Hematopoietic multipotent progenitor cell treated with erythropoietin and hydrocortisone succinate and interleukin-3 and kit ligand, for 8 days (in vitro differentiated cells): ENCODE data around the gene DTX3.
"Not testable (repeated sequence)": the region's sequence is repeated elsewhere in the genome, so short reads cannot be mapped to it uniquely, and the experiment has no call there.

Experiments
- DNase-seq: peaks from one replicate; pipeline ENCODE4 v3.0.0-alpha.2; 2015

DTX3 gene

DNA sequence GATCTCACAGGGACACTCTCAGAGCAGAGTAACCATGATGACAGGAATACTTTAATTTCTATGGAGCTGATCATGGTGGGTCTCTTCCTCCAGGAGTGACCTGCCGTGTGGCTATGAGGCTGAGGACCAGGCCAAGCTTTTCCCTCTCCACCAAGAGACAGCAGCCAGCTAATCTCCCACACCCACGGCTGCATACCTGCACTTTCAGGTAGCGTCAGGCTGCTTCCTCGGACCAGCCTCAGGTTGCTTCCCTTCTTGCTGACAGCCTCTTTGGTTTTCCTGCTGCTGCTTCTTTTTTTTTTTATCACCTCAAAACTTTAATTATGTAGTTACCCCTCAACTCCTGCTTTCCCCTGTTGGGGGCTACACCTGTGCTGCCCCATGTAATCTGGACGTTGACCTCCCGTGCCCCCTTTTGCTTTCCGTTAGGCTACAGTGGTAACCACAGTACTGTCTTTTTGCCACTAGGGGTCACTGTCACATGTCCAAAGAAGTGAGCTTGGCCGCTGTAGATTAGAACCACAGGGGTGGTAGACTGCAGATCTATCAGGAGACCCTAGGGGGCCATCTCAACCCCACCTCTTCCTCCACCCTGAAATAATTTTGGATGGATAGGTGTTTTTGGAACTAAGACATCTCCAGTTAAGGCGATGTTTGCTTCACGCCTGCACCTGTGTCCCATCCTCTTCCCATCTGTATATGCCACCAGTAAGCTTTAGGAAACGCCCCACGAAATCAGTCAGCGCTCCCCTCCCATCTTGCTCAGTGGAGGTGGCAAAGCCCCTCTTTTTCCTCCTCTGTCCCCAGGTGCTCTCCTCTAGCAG lies 21.4 kb upstream of the DTX3 start:
- peak; percentile 87 for DNase-seq

DNA sequence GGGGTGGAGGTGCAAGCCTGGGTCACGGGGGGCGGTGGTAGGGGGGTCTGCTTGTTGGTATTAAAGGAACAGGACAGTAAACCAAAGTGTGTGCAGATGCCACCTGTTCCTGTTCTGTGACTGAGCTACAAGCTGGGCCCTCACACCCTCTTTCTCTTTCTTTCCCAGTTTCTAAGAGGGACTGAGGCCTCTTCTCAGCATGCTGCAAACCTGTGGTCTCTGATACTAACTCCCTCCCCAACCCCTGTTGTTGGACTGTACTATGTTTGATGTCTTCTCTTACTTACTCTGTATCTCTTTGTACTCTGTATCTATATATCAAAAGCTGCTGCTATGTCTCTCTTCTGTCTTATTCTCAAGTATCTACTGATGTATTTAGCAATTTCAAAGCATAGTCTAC lies 20.6 kb upstream of the DTX3 start:
- DNase-seq, result no peak

DNA sequence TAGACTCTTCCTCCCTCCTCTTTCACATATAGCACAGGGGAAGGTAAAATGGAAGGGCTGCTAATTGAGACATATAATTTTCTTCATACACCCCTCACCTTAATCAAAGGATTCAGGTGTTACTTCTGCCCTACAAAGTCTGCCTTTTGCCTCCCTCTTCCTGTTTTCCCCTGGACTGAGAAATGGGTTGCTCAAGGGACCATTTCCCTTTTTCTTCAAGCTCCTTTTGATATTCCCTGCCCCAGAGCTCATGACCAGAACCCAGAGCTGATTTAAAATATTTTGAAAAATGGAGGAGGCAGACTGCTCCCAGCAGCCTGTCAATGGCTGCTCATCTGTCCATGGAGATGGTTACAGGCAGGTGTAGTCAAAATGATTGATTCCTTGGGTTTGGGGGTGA lies 19.9 kb upstream of the DTX3 start:
- DNase-seq, result no peak

DNA sequence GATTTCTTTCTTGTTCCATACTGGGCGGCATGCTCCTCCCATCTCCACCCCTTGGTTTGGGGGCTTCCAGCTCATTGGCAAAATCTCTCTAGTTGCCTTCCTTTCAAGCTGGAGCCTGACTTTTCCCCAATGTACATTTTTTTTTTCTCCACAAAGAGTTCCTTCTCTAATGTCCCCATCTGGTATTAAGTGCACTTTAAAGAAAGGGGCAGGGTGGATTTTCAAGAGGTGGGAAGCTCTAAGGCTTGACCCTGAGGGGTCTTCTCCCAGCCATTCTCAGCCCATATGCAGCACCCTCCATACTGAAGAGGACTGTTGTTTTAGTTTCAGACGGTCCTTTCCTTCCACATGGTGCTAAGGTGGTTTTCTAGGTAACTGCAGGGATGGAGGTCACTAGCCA lies 19.5 kb upstream of the DTX3 start:
- DNase-seq, result no peak

DNA sequence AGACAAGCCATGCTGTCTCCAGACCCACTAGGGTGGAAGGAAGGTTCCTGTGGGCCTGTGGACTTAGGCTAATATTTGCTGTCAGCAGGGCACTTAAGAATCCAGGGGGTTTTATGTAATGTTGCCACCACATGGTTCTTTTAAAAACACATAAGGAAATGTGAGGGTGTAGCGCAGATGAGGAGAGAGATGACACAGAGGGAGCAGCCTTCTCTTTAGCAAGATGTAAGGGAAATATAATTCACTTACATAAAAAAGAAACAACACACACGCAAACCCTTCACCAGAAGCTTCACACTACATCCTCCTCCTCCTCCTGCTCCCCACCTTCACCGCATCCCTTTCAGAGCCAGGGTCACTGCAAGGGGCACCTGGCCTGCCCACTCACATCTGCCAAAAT lies 18.5 kb upstream of the DTX3 start:
- no peak for DNase-seq

DNA sequence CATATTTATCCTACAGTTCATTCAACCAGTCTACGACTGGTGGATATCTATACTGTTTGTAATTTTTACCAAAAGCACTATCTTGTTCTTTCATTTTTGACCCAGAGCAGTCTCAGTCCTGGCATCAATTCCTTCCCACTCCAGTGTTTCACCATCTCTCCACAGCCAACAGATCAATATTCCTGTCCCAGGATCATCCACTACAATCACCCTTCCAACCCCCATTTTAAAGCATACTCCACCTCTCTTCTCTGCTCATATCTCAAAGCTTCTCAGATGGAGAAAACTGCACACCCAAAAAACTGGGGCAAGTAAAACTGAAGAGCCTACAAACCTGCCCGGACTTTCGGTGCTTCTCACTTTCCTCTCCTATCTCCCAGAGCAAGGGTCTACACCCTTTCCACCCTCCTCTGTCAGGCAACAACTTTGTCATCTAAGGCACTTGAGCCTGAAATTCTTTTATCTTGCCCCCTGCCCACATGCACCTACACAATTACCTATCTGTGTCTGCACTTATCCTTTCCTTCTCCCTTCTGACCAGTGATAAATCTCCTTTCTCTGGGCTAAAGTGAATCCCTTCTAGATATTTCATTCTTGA lies 17.7 kb upstream of the DTX3 start:
- no peak for DNase-seq

DNA sequence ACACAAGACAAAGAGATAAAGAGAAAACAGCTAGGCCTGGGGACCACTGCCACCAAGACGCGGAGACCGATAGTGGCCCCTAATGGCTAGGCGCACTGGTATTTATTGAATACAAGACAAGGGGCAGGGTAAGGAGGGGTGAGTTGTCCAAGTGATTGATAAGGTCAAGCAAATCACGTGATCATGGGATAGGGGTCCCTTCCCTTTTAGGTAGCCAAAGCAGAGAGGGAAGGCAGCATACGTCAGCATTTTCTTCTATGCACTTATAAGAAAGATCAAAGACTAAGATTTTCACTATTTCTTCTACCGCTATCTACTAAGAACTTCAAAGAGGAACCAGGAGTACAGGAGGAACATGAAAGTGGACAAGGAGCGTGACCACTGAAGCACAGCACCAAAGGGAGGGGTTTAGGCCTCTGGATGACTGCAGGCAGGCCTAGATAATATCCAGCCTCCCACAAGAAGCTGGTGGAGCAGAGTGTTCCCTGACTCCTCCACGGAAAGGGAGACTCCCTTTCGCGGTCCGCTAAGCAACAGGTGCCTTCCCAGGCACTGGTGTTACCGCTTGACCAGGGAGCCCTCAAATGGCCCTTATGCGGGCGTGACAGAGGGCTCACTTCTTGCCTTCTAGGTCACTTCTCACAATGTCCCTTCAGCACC lies 15.5 kb upstream of the DTX3 start:
- DNase-seq, result not testable (repeated sequence)

DNA sequence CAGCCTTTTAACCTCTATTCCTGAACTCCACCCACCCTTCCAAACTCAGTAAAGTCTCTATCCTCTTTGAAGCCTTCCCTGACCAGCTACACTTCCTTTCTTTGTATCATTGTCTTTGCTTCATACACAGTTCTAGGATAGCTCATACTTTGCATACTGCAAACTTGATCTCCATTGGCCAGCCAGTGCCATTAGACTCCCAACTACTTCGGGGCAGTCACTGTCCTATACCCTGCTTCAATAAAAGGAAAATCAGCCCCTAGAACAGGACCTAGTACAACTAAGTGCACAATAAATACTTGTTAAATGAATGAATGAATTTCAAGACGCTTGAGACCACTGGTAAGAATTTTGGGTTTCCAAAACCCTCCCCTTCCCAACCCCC lies 14.2 kb upstream of the DTX3 start:
- DNase-seq, result no peak

DNA sequence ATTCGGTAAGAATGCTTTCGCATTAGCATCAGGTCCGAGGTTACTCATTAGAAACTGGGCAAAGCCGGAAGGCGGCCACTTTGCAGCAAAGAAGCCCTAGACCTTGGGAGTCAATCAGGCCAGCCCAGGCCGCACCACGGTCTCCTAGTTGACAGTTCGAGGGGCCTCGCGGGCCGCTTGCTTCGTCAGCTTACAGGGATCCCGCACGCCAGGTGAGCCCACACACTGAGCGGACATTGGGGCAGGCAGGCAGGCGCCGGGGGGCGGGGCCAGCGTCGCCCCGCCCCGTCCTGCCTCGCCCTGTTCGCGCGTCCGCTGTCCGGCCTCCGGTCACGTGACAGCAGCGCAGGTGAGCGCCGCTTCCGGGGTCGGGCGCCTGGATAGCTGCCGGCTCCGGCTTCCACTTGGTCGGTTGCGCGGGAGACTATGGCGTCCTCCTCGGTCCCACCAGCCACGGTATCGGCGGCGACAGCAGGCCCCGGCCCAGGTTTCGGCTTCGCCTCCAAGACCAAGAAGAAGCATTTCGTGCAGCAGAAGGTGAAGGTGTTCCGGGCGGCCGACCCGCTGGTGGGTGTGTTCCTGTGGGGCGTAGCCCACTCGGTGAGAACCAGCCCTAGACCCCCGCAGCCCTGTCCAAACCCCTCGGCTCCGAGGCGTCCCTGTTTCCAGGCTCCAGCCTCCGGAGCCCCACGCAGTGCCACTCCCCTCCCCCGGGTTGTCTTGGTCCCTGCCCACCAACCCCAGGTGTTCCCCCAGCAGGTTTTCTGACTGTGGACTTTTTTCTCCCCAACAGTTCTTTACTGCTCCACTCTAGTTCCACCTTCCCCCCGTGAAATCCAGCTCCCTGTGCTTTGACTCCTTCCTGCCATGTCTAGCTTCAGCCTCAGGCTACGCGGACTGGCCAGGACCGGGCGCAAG lies 13.5 kb upstream of the DTX3 start, which contains the start of gene PIP4K2C:
TSS of gene PIP4K2C (plus strand) at position 329 of the 918 bp plus-strand sequence. CDS start at position 427, 98 bp downstream.
- DNase-seq, result peak; percentile 81

DNA sequence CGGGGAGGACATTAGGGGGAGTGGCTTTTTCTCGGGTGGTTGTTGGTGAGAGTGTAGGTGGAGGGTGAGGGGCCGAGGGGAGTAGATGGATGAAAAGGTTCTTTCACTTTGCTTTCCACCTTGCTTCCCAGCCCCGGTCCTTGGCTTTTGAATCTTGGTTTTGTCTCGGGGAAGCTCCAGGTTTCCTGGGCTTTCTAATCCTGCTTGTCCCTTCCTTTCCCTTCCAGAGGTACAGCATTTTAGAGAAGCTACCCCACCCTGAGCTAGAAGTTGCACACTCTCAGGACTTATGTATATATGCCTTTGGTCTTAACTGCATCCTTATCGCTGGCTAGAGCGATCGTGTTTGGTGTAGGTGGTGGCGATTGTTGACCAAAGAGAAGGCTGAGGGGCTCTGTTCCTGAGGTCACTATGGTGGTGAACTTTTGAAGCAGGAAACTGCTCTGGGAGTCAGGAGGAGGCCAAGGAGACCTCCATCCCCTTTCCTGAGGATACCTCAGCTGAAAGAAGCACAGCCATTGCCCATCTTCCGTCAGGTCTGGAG lies 12.8 kb upstream of the DTX3 start:
- DNase-seq, result no peak

DNA sequence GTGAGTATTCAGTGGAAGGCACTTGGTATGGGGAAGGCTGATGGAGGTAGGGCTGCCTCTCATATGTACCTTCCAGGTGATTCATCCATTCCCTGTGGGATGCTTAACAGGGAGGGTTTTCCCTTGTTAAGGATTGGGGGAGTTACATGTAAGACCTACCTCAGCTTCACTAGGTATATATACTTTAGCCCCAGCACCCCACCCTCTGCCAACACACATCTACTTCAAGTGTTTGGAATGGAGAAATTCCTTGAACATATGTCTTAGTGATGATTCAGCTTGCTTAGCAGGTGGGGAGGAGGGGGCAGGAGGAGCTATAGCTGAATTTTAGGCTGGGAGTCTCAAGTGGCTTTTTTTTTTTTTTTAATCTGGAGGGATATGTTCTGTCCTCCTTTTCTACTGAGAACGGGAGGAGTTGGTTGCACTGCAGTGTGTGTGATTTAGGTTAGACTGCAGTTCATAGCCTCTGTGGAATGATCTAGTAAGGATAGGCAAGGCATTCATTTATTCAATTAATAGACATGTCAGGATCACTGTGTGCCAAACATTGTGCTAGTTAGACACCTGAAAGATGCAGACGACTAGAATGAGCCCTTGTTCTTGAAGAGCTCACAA lies 12.0 kb upstream of the DTX3 start:
- DNase-seq, result no peak

DNA sequence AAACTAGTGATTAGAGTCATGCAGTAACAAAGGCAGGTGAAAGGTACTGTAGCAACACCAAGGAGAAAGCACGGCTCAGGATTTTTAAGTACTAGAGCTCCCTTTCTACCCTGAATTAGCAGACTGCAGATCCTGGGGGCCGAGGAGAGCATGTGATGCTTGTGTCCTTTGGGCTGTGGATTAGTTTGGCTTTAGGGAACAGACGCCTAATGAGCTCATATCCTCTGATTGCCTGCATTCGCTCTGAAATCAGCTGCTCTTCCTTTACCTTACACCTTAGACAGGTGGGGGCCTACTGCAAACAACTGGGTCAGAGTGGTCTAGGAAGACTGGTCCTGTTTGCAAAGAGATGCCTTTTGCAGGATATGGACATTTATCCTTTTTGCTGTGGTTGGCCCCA lies 11.4 kb upstream of the DTX3 start:
- DNase-seq, result no peak

DNA sequence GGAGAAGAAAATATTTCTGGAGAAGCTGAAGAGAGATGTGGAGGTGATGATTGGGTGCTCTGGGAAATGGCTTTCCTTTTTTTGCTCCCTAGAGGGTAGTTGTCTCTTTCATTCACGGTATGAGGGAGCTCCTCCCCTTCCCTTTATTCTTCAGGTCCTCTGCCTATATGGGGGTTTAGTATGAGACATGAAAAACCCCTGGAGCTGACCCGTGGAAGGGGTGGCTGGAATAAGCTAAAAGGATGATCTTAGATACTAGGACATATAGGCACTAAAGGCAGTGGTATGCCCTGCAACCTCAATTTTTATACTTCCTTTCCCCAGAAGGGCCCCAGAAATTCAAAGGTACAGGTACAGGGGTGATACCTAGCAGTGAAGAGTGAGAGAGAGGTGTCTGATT lies 4.2 kb upstream of the DTX3 start:
- DNase-seq, result no peak

DNA sequence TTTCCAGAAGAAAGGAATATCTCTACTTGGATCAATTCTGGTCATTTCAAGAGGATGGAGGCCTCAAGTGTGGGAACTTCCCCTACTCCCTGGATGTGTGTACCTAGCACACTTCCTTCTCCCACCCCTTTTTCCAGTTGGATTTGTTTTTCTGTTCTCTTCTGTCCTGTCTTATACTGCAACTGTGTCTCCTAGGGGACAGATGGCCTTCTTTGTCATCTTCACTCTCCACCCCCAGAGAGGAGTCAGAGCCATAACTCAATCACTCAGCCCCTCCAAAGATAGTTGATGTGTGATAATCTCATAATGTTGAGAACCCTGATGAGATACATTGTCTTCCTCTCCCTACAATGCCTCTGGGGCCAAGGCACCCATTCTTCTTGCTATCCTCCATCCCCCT lies 2.1 kb upstream of the DTX3 start:
- DNase-seq, result no peak

DNA sequence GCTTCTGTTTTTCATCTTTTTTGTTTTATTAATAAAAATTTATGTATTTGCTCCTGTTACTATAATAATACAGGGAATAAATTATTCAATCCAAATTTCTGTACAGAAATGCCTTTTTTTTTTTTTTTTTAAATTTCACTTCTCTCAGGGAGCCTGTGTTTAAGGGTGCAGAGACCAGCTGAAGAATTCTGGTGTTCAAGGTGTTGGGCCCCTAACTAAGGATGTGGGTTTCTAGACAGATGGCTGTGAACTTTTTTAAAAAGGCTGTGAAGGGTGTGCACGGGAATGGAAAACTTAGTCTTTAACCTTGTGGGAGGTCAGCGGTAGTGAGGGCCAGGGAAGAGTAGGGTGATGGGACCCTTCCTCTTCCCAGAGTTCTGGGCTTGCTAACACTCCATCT lies 1.3 kb upstream of the DTX3 start:
- DNase-seq, result no peak

DNA sequence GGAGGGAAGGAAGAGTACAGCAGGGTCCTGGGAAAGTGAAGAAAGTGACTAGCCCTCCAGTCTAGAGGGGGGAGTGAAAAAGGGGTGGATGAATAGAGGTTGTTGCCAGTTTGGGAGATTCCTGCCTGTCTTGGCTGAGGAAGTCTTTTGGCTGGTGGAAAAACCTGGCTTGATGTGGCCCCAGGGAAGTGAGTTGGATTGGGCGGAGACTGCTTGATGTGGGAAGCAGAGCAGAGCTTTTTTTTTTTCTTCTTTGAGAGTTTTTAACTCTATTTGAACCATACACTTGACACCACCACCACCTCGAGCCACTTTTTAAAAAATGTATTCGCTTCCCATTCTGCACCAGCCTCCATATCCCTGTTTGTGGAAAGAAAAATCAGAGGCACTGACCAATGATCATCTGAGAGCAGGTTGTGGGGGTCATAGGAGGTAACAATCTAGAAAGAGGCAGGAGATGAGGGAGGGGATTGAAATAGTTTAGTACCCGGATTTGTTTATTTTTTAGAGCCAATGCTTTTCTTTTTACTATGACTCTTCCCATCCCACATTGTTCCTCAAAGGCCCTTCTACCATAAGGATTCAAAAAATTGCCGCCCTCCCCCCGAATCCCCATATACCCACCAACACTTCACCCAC lies 690 bp upstream of the DTX3 start:
- no peak for DNase-seq

DNA sequence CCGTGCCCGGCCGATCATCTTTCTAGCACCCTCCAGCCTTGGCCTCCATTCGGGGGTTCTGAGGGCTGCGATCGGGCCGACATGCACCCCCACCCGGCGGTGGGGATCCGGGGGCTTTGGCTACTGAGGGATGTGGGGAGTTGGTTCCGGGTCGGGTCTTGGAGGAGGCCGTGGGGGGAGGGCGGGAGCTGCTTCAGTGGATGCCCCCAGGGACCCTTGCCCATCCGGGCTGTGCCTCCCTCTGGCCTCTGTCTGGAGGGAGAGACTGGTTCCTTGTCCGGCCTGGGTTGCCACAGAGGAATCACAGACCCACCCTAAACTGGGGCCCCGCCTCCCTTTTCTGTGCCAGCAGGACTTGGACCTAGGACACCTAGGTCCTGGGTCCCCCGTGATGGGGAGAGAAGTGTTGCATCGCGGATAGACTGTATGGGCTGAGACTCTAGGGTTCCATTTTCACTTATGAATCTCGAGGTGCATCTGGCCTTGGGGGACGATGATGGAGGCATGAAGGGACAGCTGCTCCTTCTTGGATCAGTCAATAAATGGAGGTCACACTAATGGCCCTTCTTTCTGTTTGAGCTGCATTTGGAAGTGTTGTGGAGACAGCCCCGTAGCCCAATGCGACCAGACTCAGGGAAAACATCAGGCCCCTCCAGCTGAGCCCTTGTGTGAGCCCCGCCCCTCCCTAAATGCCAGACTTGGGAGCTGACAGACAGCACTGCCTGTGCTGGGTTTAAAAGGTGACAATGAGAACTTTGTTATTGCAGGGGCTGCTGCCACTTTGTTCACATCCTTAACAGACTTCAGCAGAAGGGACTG lies 577 bp downstream of the DTX3 start:
- no peak for DNase-seq

DNA sequence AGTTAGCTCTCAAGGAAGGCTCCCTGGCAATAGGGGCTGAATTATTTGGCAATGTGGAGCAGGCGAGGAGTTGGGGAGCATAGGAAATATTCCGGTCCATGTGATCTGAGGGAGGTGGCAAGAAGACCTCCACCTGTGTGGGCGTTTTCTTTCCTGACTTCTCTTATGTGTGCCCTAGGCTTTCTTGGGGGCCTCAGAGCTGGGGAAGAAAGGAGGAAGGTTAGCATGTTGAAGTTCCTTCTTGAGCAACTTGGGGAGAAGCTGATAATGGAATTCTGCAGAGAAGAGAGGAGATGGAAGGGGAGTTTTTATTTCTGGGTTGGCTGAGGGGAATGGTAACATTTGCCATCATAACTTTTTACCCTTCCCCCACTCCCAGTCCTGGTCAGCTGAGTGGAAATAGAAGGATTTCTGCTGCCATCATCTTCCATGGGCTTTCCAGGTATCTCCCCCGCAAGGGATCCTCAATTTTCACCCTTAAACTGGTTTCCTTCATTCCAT lies 1.2 kb downstream of the DTX3 start:
- DNase-seq, result no peak

DNA sequence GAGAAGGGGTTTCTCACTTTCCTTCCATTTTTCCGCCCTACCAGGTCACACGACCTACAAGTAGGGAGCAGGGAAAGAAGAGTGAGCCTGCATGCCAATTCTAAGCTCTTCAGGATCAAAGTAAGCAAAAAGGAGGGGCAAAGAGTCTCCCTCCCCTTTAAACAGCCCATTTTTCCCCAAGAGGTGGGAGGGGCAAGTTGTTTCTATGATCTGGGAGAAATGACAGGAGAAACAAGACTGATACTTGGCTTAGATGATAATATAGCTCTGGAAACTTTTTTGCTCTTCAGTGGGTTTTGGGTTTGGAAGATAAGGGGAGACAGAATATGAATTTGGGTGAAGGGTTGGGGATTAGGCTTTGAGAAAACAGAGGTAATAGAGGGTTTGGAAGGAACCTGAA lies 1.8 kb downstream of the DTX3 start:
- no peak for DNase-seq

DNA sequence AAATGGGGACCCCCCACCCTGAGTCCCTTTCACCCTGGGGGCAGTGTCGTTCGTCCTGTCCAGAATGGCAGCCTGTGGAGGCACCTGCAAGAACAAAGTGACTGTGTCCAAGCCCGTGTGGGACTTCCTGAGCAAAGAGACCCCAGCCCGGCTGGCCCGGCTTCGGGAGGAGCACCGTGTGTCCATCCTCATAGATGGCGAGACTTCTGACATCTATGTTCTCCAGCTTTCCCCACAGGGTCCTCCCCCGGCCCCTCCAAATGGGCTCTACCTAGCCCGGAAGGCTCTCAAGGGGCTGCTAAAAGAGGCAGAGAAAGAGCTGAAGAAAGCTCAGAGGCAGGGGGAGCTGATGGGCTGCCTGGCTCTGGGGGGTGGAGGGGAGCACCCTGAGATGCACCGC lies 2.2 kb downstream of the DTX3 start:
- no peak for DNase-seq
